ENCODE data around the gene UNC45A. TPM values are rescaled to one million over a fixed set of nuclear protein-coding genes. Genes with fewer than 3 reads are reported as not detected.

The UNC45A gene
- total RNA-seq, 4 donors from 2014 or later = 38.7 to 76.0 (median 64.2) TPM

DNA sequence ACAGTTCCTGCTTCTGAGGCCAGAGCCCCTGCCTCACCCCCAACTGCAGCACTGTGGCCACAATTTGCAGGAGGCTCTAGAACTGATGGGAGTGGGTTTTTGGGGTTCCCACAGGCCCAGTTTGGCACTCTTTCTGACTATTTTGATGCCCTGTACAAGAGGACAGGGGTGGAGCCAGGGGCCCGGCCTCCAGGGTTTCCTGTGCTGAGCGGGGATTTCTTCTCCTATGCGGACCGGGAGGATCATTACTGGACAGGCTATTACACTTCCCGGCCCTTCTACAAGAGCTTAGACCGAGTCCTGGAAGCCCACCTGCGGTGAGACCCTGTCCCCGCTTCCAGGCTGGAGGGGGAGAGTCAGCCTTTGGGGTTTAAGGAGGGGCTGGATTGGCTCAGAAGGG lies 25.1 kb upstream of the UNC45A start:
- no peak for TF ChIP-seq POLR2A (IDR thresholded peaks at IDR 0.05)
- TF ChIP-seq, protein P1, sequence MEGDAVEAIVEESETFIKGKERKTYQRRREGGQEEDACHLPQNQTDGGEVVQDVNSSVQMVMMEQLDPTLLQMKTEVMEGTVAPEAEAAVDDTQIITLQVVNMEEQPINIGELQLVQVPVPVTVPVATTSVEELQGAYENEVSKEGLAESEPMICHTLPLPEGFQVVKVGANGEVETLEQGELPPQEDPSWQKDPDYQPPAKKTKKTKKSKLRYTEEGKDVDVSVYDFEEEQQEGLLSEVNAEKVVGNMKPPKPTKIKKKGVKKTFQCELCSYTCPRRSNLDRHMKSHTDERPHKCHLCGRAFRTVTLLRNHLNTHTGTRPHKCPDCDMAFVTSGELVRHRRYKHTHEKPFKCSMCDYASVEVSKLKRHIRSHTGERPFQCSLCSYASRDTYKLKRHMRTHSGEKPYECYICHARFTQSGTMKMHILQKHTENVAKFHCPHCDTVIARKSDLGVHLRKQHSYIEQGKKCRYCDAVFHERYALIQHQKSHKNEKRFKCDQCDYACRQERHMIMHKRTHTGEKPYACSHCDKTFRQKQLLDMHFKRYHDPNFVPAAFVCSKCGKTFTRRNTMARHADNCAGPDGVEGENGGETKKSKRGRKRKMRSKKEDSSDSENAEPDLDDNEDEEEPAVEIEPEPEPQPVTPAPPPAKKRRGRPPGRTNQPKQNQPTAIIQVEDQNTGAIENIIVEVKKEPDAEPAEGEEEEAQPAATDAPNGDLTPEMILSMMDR (IDR thresholded peaks at IDR 0.05) = no peak
- intact Hi-C loops (cut with DNase I) = no loop called here
- Histone ChIP-seq H3K36me3 (peaks cover 52 to 100% (median 68%) of the 10 kb centered on the region in 3 donors), H3K9me3 (no peaks in the 10 kb centered on the region), H3K4me3 (no peak overlapping the region), H3K27ac (no peak overlapping the region), H3K27me3 (no peaks in the 10 kb centered on the region), H3K4me1 (peaks cover 0 to 4% (median 0%) of the 10 kb centered on the region in 3 donors)
- DNase-seq = no peak
- 90 to 93% methylated on average over 2 to 6 of the region's 8 CpGs for WGBS, 2 donors

DNA sequence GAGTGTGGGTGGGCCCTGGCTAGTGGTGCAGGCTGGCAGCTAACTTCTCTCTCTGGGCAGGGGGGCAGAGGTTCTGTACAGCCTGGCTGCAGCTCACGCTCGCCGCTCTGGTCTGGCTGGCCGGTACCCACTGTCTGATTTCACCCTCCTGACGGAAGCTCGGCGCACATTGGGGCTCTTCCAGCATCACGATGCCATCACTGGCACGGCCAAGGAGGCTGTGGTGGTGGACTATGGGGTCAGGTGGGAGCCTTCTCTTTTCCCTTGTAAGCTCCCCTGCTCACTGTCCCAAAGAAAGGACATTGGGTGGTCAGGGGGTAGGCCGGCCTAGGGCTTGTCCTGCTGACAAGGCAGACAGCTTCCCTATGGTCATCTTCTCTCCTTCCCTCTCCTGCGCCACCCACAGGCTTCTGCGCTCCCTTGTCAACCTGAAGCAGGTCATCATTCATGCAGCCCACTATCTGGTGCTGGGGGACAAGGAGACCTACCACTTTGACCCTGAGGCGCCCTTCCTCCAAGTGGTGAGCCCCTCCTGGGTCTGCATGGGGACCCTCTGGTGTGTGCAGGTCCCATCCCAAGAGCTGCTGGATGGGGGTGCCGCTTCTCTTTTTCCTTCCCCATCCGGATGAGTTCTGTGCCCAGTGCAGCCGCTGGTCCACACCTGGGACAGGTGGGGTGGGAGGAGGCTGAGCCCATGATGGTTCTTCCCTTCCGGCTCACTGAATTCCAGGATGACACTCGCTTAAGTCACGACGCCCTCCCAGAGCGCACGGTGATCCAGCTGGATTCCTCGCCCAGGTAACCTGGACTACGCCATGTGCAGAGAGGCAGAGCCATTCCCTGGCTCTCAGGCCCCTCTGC lies 24.4 kb upstream of the UNC45A start:
- Histone ChIP-seq H3K4me3 (no peak overlapping the region), H3K27ac (no peak overlapping the region), H3K9me3 (no peaks in the 10 kb centered on the region), H3K36me3 (peaks cover 49 to 100% (median 65%) of the 10 kb centered on the region in 3 donors), H3K27me3 (no peaks in the 10 kb centered on the region), H3K4me1 (no peaks in the 10 kb centered on the region)
- no peak for DNase-seq
- TF ChIP-seq, protein P1 (IDR thresholded peaks at IDR 0.05) = no peak
- no peak for TF ChIP-seq POLR2A (IDR thresholded peaks at IDR 0.05)
- intact Hi-C loops (cut with DNase I) = no loop called here
- WGBS, 2 donors = 93 to 96% methylated on average over 10 to 13 of the region's 24 CpGs

DNA sequence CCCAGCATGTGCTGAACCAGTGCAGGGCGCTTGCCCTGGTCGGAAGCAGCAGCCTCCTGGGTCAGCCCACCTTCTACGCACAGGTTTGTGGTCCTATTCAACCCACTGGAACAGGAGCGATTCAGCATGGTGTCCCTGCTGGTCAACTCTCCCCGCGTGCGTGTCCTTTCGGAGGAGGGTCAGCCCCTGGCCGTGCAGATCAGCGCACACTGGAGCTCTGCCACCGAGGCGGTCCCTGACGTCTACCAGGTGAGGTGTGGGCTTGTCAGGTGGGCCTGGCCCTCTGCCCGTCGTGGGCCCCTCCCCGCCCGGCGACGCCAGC lies 23.8 kb upstream of the UNC45A start:
- intact Hi-C loops (cut with DNase I) = no loop called here
- no peak for TF ChIP-seq POLR2A (IDR thresholded peaks at IDR 0.05)
- TF ChIP-seq, protein P1 (IDR thresholded peaks at IDR 0.05) = no peak
- no peak overlapping the region for H3K4me3 ChIP-seq
- H3K9me3 ChIP-seq = no peaks in the 10 kb centered on the region
- no peak for DNase-seq
- H3K27ac ChIP-seq = no peak overlapping the region
- H3K4me1 ChIP-seq = no peaks in the 10 kb centered on the region
- peaks cover 44 to 100% (median 59%) of the 10 kb centered on the region in 3 donors for H3K36me3 ChIP-seq
- no peaks in the 10 kb centered on the region for H3K27me3 ChIP-seq
- 88% methylated on average over 6 of the region's 19 CpGs; no CpG with 5 or more reads in 1 of the 2 donors for WGBS, 2 donors

DNA sequence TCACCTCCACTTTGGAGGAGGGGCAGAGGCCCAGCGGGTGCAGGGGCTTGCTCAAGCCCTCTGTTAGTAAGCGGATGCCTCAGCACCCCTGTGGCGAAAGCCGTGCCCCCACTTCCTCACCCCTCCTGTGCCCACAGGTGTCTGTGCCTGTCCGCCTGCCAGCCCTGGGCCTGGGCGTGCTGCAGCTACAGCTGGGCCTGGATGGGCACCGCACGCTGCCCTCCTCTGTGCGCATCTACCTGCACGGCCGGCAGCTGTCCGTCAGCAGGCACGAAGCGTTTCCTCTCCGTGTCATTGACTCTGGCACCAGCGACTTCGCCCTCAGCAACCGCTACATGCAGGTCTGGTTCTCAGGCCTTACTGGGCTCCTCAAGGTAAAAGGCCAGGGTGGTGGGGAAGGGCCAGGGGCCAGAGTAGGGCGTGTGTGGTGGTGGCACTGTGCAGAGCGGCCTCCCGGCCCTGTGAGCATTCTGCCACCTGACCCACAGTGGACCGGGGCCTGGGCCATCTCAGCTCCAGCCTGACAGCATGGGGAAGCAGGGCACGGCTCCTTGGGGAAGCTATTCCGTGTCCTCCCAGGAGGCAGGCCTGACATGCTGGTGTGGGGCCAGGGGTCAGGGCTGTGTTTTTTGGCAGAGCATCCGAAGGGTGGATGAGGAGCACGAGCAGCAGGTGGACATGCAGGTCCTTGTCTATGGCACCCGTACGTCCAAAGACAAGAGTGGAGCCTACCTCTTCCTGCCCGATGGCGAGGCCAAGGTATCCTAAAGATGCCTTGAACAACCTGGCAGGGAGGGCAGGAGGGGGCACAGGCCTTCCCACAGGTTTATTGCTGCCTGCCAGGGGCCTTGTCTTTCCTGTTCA lies 22.9 kb upstream of the UNC45A start:
- no peaks in the 10 kb centered on the region for H3K4me1 ChIP-seq
- H3K4me3 ChIP-seq = no peak overlapping the region
- H3K36me3 ChIP-seq = peaks cover 45 to 100% (median 50%) of the 10 kb centered on the region in 3 donors
- intact Hi-C loops (cut with DNase I) = no loop called here
- no peak for DNase-seq
- no peaks in the 10 kb centered on the region for H3K9me3 ChIP-seq
- WGBS, 2 donors = 86 to 95% methylated on average over 12 to 23 of the region's 30 CpGs
- no peaks in the 10 kb centered on the region for H3K27me3 ChIP-seq
- no peak overlapping the region for H3K27ac ChIP-seq
- TF ChIP-seq, protein P1 (IDR thresholded peaks at IDR 0.05) = no peak
- TF ChIP-seq POLR2A (IDR thresholded peaks at IDR 0.05) = no peak

DNA sequence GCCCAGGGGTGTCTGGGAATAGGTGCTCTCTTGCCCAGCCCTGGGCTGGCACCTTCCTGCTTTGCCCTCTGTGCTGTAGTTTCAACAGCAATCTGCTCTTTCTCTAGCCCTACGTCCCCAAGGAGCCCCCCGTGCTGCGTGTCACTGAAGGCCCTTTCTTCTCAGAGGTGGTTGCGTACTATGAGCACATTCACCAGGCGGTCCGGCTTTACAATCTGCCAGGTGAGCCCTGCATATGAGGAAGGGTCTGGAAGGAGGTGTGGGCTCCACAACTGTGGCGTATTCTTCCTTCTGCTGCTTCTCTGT lies 22.4 kb upstream of the UNC45A start:
- intact Hi-C loops (cut with DNase I) = no loop called here
- Histone ChIP-seq H3K27ac (no peak overlapping the region), H3K4me1 (no peaks in the 10 kb centered on the region), H3K4me3 (no peak overlapping the region), H3K27me3 (no peaks in the 10 kb centered on the region), H3K36me3 (peaks cover 46 to 100% (median 50%) of the 10 kb centered on the region in 3 donors), H3K9me3 (no peaks in the 10 kb centered on the region)
- WGBS, 2 donors = 94 to 96% methylated on average over 5 to 7 of the region's 7 CpGs
- no peak for DNase-seq
- TF ChIP-seq POLR2A (IDR thresholded peaks at IDR 0.05) = no peak
- TF ChIP-seq, protein P1 (IDR thresholded peaks at IDR 0.05) = no peak
